Body of pancreas (tissue), 4 donors: Measurements from ENCODE around the gene PCDHB13.

ENCODE experiments used
- CTCF ChIP-seq, 7 experiments: fragments of 450-650 bp in 4 of 7; fragments of 200-600 bp in 3 of 7; sonication (generic) in 3 of 7; IDR thresholded peaks; one replicate each; pipeline ENCODE4 v1.5.1; 2016 to 2019; ENCODE audit warnings: antibody characterized with exemption in 7 of 7
- POLR2A ChIP-seq, 3 donors: fragments of 450-650 bp; IDR thresholded peaks; one replicate each; pipeline ENCODE4 v1.6.1; 2016; ENCODE audit warnings: antibody characterized with exemption in 3 of 3, mild to moderate bottlenecking in 2 of 3

- TF ChIP-seq CTCF (IDR thresholded peaks at IDR 0.05) (peak in 5 of 7 experiments; percentile 19 to 62 (median 58)), POLR2A (IDR thresholded peaks at IDR 0.05) (peak in 2 of 3 donors; percentile 6 to 14)
Observed at GRCh38 chr5:141213656-141214339, at the start of gene PCDHB13.
